HepG2 (cell line): Measurements from ENCODE around the gene PARP15. TPM values are rescaled to one million over a fixed set of nuclear protein-coding genes. Genes with fewer than 3 reads are reported as not detected.
A peak's percentile ranks its signal among the peaks of the same experiment; 100 is the strongest.

Source experiments
- ATAC-seq: fragments of 200-7000 bp; cut with Tn5 transposase; 3 replicates; pipeline ENCODE4 v1.9.1; 2020; ENCODE audit warnings: mild to moderate bottlenecking, moderate library complexity
- BruUV-seq: library from RNA; stranded (reverse); fragments of 400-500 nt; replicated peaks from 2 replicates; lab custom pipeline; 2021; lab: Mats Ljungman, UMichigan
- CTCF ChIA-PET: fragments of 300-600 bp; formaldehyde crosslinking; extraction: SDS; loops from one replicate; lab custom pipeline; 2021; ENCODE audit warnings: low total read pairs, inconsistent platforms, low intra/inter-chr PET ratio; lab: Yijun Ruan, JAX
- POLR2A ChIA-PET: fragments of 350-600 bp; sonication (Branson Sonifier 250); formaldehyde crosslinking; loops from one replicate; lab custom pipeline; 2020; ENCODE audit warnings: antibody characterized with exemption, inconsistent platforms; lab: Yijun Ruan, JAX
- DNase-seq: peaks from one replicate; pipeline ENCODE4 v3.0.0-alpha.2; 2015; ENCODE audit warnings: low spot score
- FAIRE-seq: peaks from 3 replicates; lab custom pipeline; 2011; peaks lifted over from hg19 to GRCh38; lab: Jason Lieb, UNC
- H2AFZ ChIP-seq: one replicate; pipeline ENCODE4 v1.6.1; 2011; ENCODE audit warnings: low read length, inconsistent platforms
- H3K27ac ChIP-seq: fragments of 300-600 bp; 3 replicates; pipeline ENCODE4 v1.8.0; 2011; ENCODE audit warnings: mixed run types, mild to moderate bottlenecking, mixed read lengths, low read length, inconsistent platforms; ENCODE audit not compliant: insufficient read depth; ENCODE audit errors: extremely low read length
- H3K27me3 ChIP-seq, 2 experiments: fragments of 200-600 bp in 1 of 2; 2 replicates in 1 of 2; 3 replicates in 1 of 2; pipeline versions ENCODE4 v1.6.0 to v1.8.0; 2011; ENCODE audit warnings: low read length in 2 of 2, mild to moderate bottlenecking in 2 of 2, moderate library complexity in 2 of 2, inconsistent platforms in 1 of 2; ENCODE audit not compliant: insufficient read depth in 2 of 2, control insufficient read depth in 1 of 2
- H3K36me3 ChIP-seq, 2 experiments: fragments of 200-600 bp in 1 of 2; replicated peaks in 1 of 2; 2 replicates in 1 of 2; 3 replicates in 1 of 2; pipeline versions ENCODE4 v1.5.1 to v1.8.0; 2011; ENCODE audit warnings: low read length in 2 of 2, inconsistent platforms in 1 of 2; ENCODE audit not compliant: insufficient read depth in 2 of 2, control insufficient read depth in 1 of 2
- H3K4me1 ChIP-seq: 2 replicates; pipeline ENCODE4 v1.5.1; 2012; ENCODE audit warnings: low read length, inconsistent platforms; ENCODE audit not compliant: insufficient read depth
- H3K4me2 ChIP-seq: 2 replicates; pipeline ENCODE4 v1.6.0; 2011; ENCODE audit warnings: low read depth, low read length, inconsistent platforms
- H3K4me3 ChIP-seq, 3 experiments: fragments of 200-600 bp in 1 of 3; sonication (generic), shearing (Covaris generic) in 1 of 3; replicated peaks in 1 of 3; 2 replicates each; pipeline ENCODE4 v1.5.1; 2011 to 2016; ENCODE audit warnings: low read length in 3 of 3, inconsistent platforms in 2 of 3, low read depth in 2 of 3, mild to moderate bottlenecking in 2 of 3, control low read depth in 1 of 3, mixed read lengths in 1 of 3; ENCODE audit not compliant: insufficient read depth in 1 of 3
- H3K79me2 ChIP-seq: one replicate; pipeline ENCODE4 v1.6.1; 2011; ENCODE audit warnings: low read length, inconsistent platforms; ENCODE audit not compliant: insufficient read depth
- H3K9ac ChIP-seq: 2 replicates; pipeline ENCODE4 v1.6.0; 2011; ENCODE audit warnings: mild to moderate bottlenecking, low read depth, low read length, inconsistent platforms; ENCODE audit not compliant: insufficient read depth
- H3K9me3 ChIP-seq: 2 replicates; pipeline ENCODE4 v1.5.1; 2012; ENCODE audit warnings: mild to moderate bottlenecking, low read length
- H4K20me1 ChIP-seq: 2 replicates; pipeline ENCODE4 v1.6.0; 2011; ENCODE audit warnings: inconsistent platforms, mild to moderate bottlenecking, low read length, moderate library complexity; ENCODE audit not compliant: insufficient read depth
- ASH2L ChIP-seq: fragments of 300-600, 200-600 bp; sonication (generic); IDR thresholded peaks from 2 replicates; pipeline ENCODE4 v1.7.0; 2017; ENCODE audit warnings: low read depth, mild to moderate bottlenecking, moderate library complexity, mixed read lengths, low read length; ENCODE audit not compliant: insufficient read length
- FOXO1 ChIP-seq: sonication (generic); formaldehyde crosslinking; IDR thresholded peaks from 2 replicates; pipeline ENCODE4 v1.4.0; 2020; ENCODE audit warnings: missing genetic modification reagents
- GPN1 ChIP-seq: sonication (generic); formaldehyde crosslinking; IDR thresholded peaks from 2 replicates; pipeline ENCODE4 v1.5.1; 2020; ENCODE audit warnings: missing genetic modification reagents, borderline replicate concordance
- MAFK ChIP-seq, 2 experiments: IDR thresholded peaks in 1 of 2; conservative IDR thresholded peaks in 1 of 2; 2 replicates each; pipeline ENCODE4 v1.6.1; 2011; ENCODE audit warnings: improper control_type of control experiment in 2 of 2, low read length in 2 of 2
- NR0B2 ChIP-seq: sonication (generic); formaldehyde crosslinking; IDR thresholded peaks from 2 replicates; pipeline ENCODE4 v1.4.0; 2020; ENCODE audit warnings: mild to moderate bottlenecking, missing genetic modification reagents
- SP2 ChIP-seq: sonication (generic); formaldehyde crosslinking; IDR thresholded peaks from 2 replicates; pipeline ENCODE4 v1.5.1; 2020; ENCODE audit warnings: mild to moderate bottlenecking, missing genetic modification reagents
- ZFX ChIP-seq: sonication (generic); formaldehyde crosslinking; IDR thresholded peaks from 2 replicates; pipeline ENCODE4 v1.4.0; 2020; ENCODE audit warnings: mild to moderate bottlenecking, low read depth, missing genetic modification reagents, moderate library complexity
- ZNF281 ChIP-seq: sonication (generic); formaldehyde crosslinking; IDR thresholded peaks from 2 replicates; pipeline ENCODE4 v1.4.0; 2020; ENCODE audit warnings: missing genetic modification reagents, borderline replicate concordance
- ZNF619 ChIP-seq: sonication (generic); formaldehyde crosslinking; IDR thresholded peaks from 2 replicates; pipeline ENCODE4 v1.4.0; 2020; ENCODE audit warnings: mild to moderate bottlenecking, missing genetic modification reagents
- WGBS: methylation state at CpG from one replicate; pipeline ENCODE4 v1.1.6; 2017; ENCODE audit warnings: low lambda C conversion rate; 5-methylcytosine and 5-hydroxymethylcytosine counted together
- in situ Hi-C: cut with HindIII; loops from 2 replicates; pipeline ENCODE4 v1.10.0; 2017; ENCODE audit warnings: low pct_unique_long_range_greater_than_20kb; ENCODE audit not compliant: extremely low pct_ligation_motif_present
- intact Hi-C: fragments of 100-400 bp; cut with micrococcal nuclease; formaldehyde crosslinking; loops from one replicate; pipeline ENCODE4 v1.10.0; 2022; ENCODE audit not compliant: unreplicated experiment
- polyA plus RNA-seq, 8 experiments: library from polyadenylated mRNA; depleted of rRNA in 3 of 8; stranded (reverse) in 7 of 8; unstranded in 1 of 8; fragments of >200 nt; fragmentation: Illumina TruSeq in 4 of 8; extraction: Trizol in 4 of 8; gene quantifications; 2 replicates each; pipeline versions ENCODE4 v1.2.1 to v1.2.3, GENCODE V29; 2011 to 2016; ENCODE audit warnings: low read depth in 4 of 8, missing spikeins in 1 of 8, mixed read lengths in 1 of 8; ENCODE audit not compliant: insufficient read depth in 1 of 8
- total RNA-seq, 5 experiments: library from RNA; depleted of rRNA; stranded (reverse); fragments of >200 nt; fragmentation: Illumina TruSeq; extraction: Trizol; gene quantifications; 2 replicates each; pipeline ENCODE4 v1.2.3, GENCODE V29; 2016; ENCODE audit warnings: low read depth in 1 of 5

The PARP15 gene
- total and polyA plus RNA-seq, 2 of the 13 experiments (the other 11 are each of a cell fraction or from before 2014, with no cell fraction given) = 0.02 TPM; not detected in 1

GRCh38 chr3:122676759-122677158 lies 99.3 kb downstream of the PARP15 start (continued):
- TF ChIP-seq ASH2L (no peak), FOXO1 (CRISPR knock-in tag) (no peak), ZNF281 (CRISPR knock-in tag) (no peak)

GRCh38 chr3:122677216-122677615 lies 99.8 kb downstream of the PARP15 start:
- in situ Hi-C loops = loop anchor here (5.0 to 25.0 kb wide), 3 partner anchors 120 to 1115 kb away; partner anchors contain the start of gene ARGFX
- no peak overlapping the region for H3K4me3 ChIP-seq
- no peak overlapping the region for H3K4me2 ChIP-seq
- no peak overlapping the region for H3K9ac ChIP-seq
- H3K27ac ChIP-seq = no peak overlapping the region
- POLR2A ChIA-PET = no interaction called here
- no peaks in the 10 kb centered on the region for H4K20me1 ChIP-seq
- FAIRE-seq = no peak
- intact Hi-C loops = loop anchor here (10.0 kb wide), 2 partner anchors 372 to 1132 kb away; partner anchors contain the start of gene POLQ
- H3K79me2 ChIP-seq = no peaks in the 10 kb centered on the region
- no peak for ATAC-seq
- peaks cover 21% of the 10 kb centered on the region for H3K4me1 ChIP-seq
- no peaks in the 10 kb centered on the region; a peak in 1 of 5 replicates for H3K27me3 ChIP-seq
- TF ChIP-seq ZNF619 (CRISPR knock-in tag) (no peak), GPN1 (no peak), SP2 (CRISPR knock-in tag) (no peak), NR0B2 (CRISPR knock-in tag) (no peak), ZFX (CRISPR knock-in tag) (no peak), MAFK (conservative IDR thresholded peaks at IDR 0.05 in 1 of 2, IDR thresholded peaks at IDR 0.05 in 1 of 2; ENCODE audit: low read length in 2 of 2) (peak; percentile 8 to 48; a peak in 2 of 4 replicates)
- TF ChIP-seq, all 625 proteins: peak for 1
- H2AFZ ChIP-seq = no peak overlapping the region
- 9% methylated on average over 1 of the region's 1 CpG for WGBS
- no peaks in the 10 kb centered on the region for H3K9me3 ChIP-seq
- no TSS peak for BruUV-seq
- CTCF ChIA-PET = interaction anchor here (2.8 kb wide), 1 partner anchor 116 kb away, joined by 39 read pairs; no protein-coding TSS in a partner anchor
- no peaks in the 10 kb centered on the region for H3K36me3 ChIP-seq
- DNase-seq = no peak
